ENCODE measurements around the gene NAB1. TPM values are rescaled to one million over a fixed set of nuclear protein-coding genes. Genes with fewer than 3 reads are reported as not detected.
A peak's percentile ranks its signal among the peaks of the same experiment; 100 is the strongest.

The NAB1 gene
- total RNA-seq, 1 experiment from 2014 or later: 36.9 TPM

DNA sequence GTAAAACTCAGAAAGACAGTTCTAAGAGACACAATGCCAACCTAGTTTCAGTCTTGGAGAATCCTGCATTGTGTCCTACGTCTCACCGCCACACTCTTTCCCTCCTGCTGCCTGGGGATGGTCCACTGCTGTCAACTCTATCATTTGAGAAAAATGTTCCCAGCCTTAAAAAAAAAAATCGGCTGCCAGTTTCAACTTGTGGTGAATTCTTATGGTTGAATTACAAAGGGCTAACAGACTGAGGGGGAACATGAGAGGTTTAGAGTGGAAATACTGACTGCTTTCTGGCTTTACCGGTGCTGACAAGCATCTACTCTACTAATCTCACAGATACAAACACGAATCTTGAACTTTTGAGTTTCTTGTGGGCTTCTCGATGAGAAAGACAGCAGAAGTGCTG is 74.0 kb downstream of the NAB1 start:
- Histone ChIP-seq H3K18ac (ENCODE audit: insufficient read length, low read depth, low read length) (no peak overlapping the region), H4K20me1 (ENCODE audit: control insufficient read depth, insufficient read depth, insufficient read length) (no peaks in the 10 kb centered on the region), H3K4me2 (ENCODE audit: insufficient read depth, insufficient read length, low read length) (no peak overlapping the region), H3K9ac (ENCODE audit: extremely low read depth, insufficient read length, low read length) (no peak overlapping the region), H3K79me2 (ENCODE audit: insufficient read depth, low read length) (no peaks in the 10 kb centered on the region), H3K56ac (ENCODE audit: insufficient read length, low read depth, low read length) (no peak overlapping the region), H3K4ac (ENCODE audit: low read depth, low read length) (no peak overlapping the region), H2AK5ac (ENCODE audit: insufficient read length, low read length) (no peak overlapping the region), H3K9me3 (ENCODE audit: control insufficient read depth, low read depth, low read length) (no peaks in the 10 kb centered on the region), H2BK120ac (ENCODE audit: low read depth, low read length, poor library complexity, severe bottlenecking) (no peak overlapping the region), H2AFZ (ENCODE audit: low read length) (no peak overlapping the region), H4K8ac (replicated peaks; ENCODE audit: insufficient read length, low read depth, low read length) (no peak overlapping the region), H2BK20ac (ENCODE audit: low read depth, low read length, poor library complexity, severe bottlenecking) (no peak overlapping the region), H3K23ac (ENCODE audit: insufficient read length, low read depth, low read length) (no peak overlapping the region), H4K5ac (ENCODE audit: insufficient read length, low read depth, low read length) (no peak overlapping the region), H4K91ac (ENCODE audit: insufficient read length, low read depth, low read length) (no peak overlapping the region), H3K4me1 (ENCODE audit: insufficient read depth, low read length) (no peaks in the 10 kb centered on the region), H2BK5ac (ENCODE audit: insufficient read length, low read length) (no peak overlapping the region), H3K27ac (ENCODE audit: insufficient read length, low read depth, low read length) (no peak overlapping the region), H3K27me3 (ENCODE audit: insufficient read depth, low read length) (no peaks in the 10 kb centered on the region), H3T11ph (ENCODE audit: low read length) (no peak overlapping the region), H3K14ac (ENCODE audit: insufficient read depth, low read length) (no peak overlapping the region), H3K23me2 (ENCODE audit: insufficient read length, low read depth, low read length, poor library complexity, severe bottlenecking) (no peaks in the 10 kb centered on the region), H2BK12ac (ENCODE audit: insufficient read length, low read depth, low read length) (no peak overlapping the region), H2BK15ac (ENCODE audit: low read depth, low read length) (no peak overlapping the region), H3K79me1 (ENCODE audit: insufficient read depth, low read depth, low read length, poor library complexity, severe bottlenecking) (no peaks in the 10 kb centered on the region)
- no peak for DNase-seq
- no peak overlapping the region for H3K4me3 Mint-ChIP-seq
- H3K27ac Mint-ChIP-seq: peak overlapping the region in 1 of 3 experiments; percentile 76; a peak in 1 of 7 replicates
- peaks cover 0 to 7% of the 10 kb centered on the region in 2 experiments; a peak in 2 of 4 replicates for H3K4me1 Mint-ChIP-seq
- TF ChIP-seq, protein P1, sequence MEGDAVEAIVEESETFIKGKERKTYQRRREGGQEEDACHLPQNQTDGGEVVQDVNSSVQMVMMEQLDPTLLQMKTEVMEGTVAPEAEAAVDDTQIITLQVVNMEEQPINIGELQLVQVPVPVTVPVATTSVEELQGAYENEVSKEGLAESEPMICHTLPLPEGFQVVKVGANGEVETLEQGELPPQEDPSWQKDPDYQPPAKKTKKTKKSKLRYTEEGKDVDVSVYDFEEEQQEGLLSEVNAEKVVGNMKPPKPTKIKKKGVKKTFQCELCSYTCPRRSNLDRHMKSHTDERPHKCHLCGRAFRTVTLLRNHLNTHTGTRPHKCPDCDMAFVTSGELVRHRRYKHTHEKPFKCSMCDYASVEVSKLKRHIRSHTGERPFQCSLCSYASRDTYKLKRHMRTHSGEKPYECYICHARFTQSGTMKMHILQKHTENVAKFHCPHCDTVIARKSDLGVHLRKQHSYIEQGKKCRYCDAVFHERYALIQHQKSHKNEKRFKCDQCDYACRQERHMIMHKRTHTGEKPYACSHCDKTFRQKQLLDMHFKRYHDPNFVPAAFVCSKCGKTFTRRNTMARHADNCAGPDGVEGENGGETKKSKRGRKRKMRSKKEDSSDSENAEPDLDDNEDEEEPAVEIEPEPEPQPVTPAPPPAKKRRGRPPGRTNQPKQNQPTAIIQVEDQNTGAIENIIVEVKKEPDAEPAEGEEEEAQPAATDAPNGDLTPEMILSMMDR (conservative IDR thresholded peaks at IDR 0.05): no peak
- no CpG with 5 or more reads among the region's 6 CpGs for WGBS (ENCODE audit: extremely low coverage, insufficient read length, low lambda C conversion rate)
- H3K36me3 Mint-ChIP-seq (ENCODE audit: insufficient read depth in 1 of 3, low read depth in 3 of 3): no peaks in the 10 kb centered on the region; a peak in 1 of 7 replicates
- no peaks in the 10 kb centered on the region for H3K27me3 Mint-ChIP-seq (ENCODE audit: low read depth)
- no peaks in the 10 kb centered on the region for H3K9me3 Mint-ChIP-seq
